Measurements from ENCODE around the gene GJC1. TPM values are rescaled to one million over a fixed set of nuclear protein-coding genes. Genes with fewer than 3 reads are reported as not detected.

The GJC1 gene
- total RNA-seq, 2 experiments from 2014 or later = not detected

GRCh38 chr17:44760474-44761308 is 69.4 kb downstream of the GJC1 start:
- CTCF ChIA-PET = no interaction called here

GRCh38 chr17:44759916-44760243 is 70.2 kb downstream of the GJC1 start:
- no peak for ATAC-seq (ENCODE audit: poor library complexity)
- DNase-seq = no peak
- Mint-ChIP-seq H3K27me3 (peaks cover 49% of the 10 kb centered on the region), H3K4me3 (peak overlapping the region; percentile 20), H3K4me1 (ENCODE audit: low read depth) (no peaks in the 10 kb centered on the region), H3K9me3 (no peaks in the 10 kb centered on the region), H3K36me3 (ENCODE audit: low read depth) (no peaks in the 10 kb centered on the region), H3K27ac (no peak overlapping the region)
- no peak overlapping the region for H3K4me3 ChIP-seq (ENCODE audit: low read length)
- TF ChIP-seq CTCF (IDR thresholded peaks at IDR 0.05) = no peak
- H3K27me3 ChIP-seq (ENCODE audit: control insufficient read depth in 1 of 2, insufficient read depth in 2 of 2, low read length in 2 of 2) = peaks cover 31 to 38% of the 10 kb centered on the region in 2 experiments
- ChIA-PET CTCF (no interaction called here), POLR2A (no interaction called here)
- H3K27ac ChIP-seq (ENCODE audit: low read depth in 1 of 2, low read length in 2 of 2) = no peak overlapping the region
- H3K4me1 ChIP-seq (ENCODE audit: insufficient read depth, low read length) = peaks cover 15% of the 10 kb centered on the region
- intact Hi-C loops (cut with DNase I, micrococcal nuclease) = no loop called here
- H3K9me3 ChIP-seq (ENCODE audit: control insufficient read depth in 1 of 2, insufficient read depth in 1 of 2, low read length in 2 of 2) = peaks cover 0 to 13% of the 10 kb centered on the region in 2 experiments
- H3K36me3 ChIP-seq (ENCODE audit: insufficient read depth, low read length) = no peaks in the 10 kb centered on the region

More at GRCh38 chr17:44760474-44761308, 69.4 kb downstream of the GJC1 start:
- POLR2A ChIA-PET = no interaction called here
- Mint-ChIP-seq H3K9me3 (no peaks in the 10 kb centered on the region), H3K27me3 (peaks cover 50% of the 10 kb centered on the region), H3K4me1 (ENCODE audit: low read depth) (no peaks in the 10 kb centered on the region), H3K4me3 (peak overlapping the region; percentile 20), H3K27ac (no peak overlapping the region), H3K36me3 (ENCODE audit: low read depth) (no peaks in the 10 kb centered on the region)
- no peak overlapping the region for H3K4me3 ChIP-seq (ENCODE audit: low read length)
- peak in 1 of 14 experiments; percentile 16 for DNase-seq
- no peaks in the 10 kb centered on the region for H3K36me3 ChIP-seq (ENCODE audit: insufficient read depth, low read length)
- peaks cover 0 to 13% of the 10 kb centered on the region in 2 experiments for H3K9me3 ChIP-seq (ENCODE audit: control insufficient read depth in 1 of 2, insufficient read depth in 1 of 2, low read length in 2 of 2)
- H3K27ac ChIP-seq (ENCODE audit: low read depth in 1 of 2, low read length in 2 of 2) = no peak overlapping the region
- no peak for TF ChIP-seq CTCF (IDR thresholded peaks at IDR 0.05)
- peaks cover 15% of the 10 kb centered on the region for H3K4me1 ChIP-seq (ENCODE audit: insufficient read depth, low read length)
- no peak for ATAC-seq (ENCODE audit: poor library complexity)
- peaks cover 31 to 38% of the 10 kb centered on the region in 2 experiments for H3K27me3 ChIP-seq (ENCODE audit: control insufficient read depth in 1 of 2, insufficient read depth in 2 of 2, low read length in 2 of 2)
- intact Hi-C loops (cut with DNase I, micrococcal nuclease) = no loop called here

- Histone ChIP-seq H3K27ac (ENCODE audit: low read depth in 1 of 2, low read length in 2 of 2) (no peak overlapping the region), H3K36me3 (ENCODE audit: insufficient read depth, low read length) (no peaks in the 10 kb centered on the region), H3K27me3 (ENCODE audit: control insufficient read depth in 1 of 2, insufficient read depth in 2 of 2, low read length in 2 of 2) (peaks cover 31 to 38% of the 10 kb centered on the region in 2 experiments), H3K9me3 (ENCODE audit: control insufficient read depth in 1 of 2, insufficient read depth in 1 of 2, low read length in 2 of 2) (peaks cover 0 to 13% of the 10 kb centered on the region in 2 experiments), H3K4me3 (ENCODE audit: low read length) (peak overlapping the region; percentile 16), H3K4me1 (ENCODE audit: insufficient read depth, low read length) (peaks cover 15% of the 10 kb centered on the region)
- no peaks in the 10 kb centered on the region for H3K9me3 Mint-ChIP-seq
- no peak overlapping the region for H3K27ac Mint-ChIP-seq
- no peak overlapping the region for H3K4me3 Mint-ChIP-seq
- DNase-seq (peak in 1 of 14 experiments; percentile 28), ATAC-seq (ENCODE audit: poor library complexity) (peak; percentile 24)
- H3K27me3 Mint-ChIP-seq = peaks cover 49% of the 10 kb centered on the region
- ChIA-PET CTCF (no interaction called here), POLR2A (interaction anchor here (0.7 kb wide), 1 partner anchor 50 kb away, joined by 3 read pairs; no protein-coding TSS in a partner anchor)
- no peaks in the 10 kb centered on the region for H3K36me3 Mint-ChIP-seq (ENCODE audit: low read depth)
- intact Hi-C loops (cut with DNase I, micrococcal nuclease) = no loop called here
- no peak for TF ChIP-seq CTCF (IDR thresholded peaks at IDR 0.05)
- H3K4me1 Mint-ChIP-seq (ENCODE audit: low read depth) = no peaks in the 10 kb centered on the region
Observed at GRCh38 chr17:44759086-44759915, 70.8 kb downstream of the GJC1 start.

Measured in CD4-positive, alpha-beta T cell (primary cell).